Coronary artery (tissue), 2 donors: ENCODE measurements around the gene PTMS.

Experiments
- DNase-seq: peaks from one replicate; pipeline ENCODE4 v3.0.0-alpha.2; 2017; ENCODE audit warnings: low spot score
- H3K27ac ChIP-seq, 2 donors: fragments of 200-600 bp; sonication (generic); one replicate each; pipeline ENCODE4 v1.5.1; 2016 to 2019
- H3K4me3 ChIP-seq: fragments of 200-600 bp; sonication (generic); 2 replicates; pipeline ENCODE4 v1.5.1; 2016; ENCODE audit warnings: mild to moderate bottlenecking, moderate library complexity
- CTCF ChIP-seq: fragments of 200-600 bp; sonication (generic); IDR thresholded peaks from one replicate; pipeline ENCODE4 v1.5.1; 2019; ENCODE audit warnings: antibody characterized with exemption

PTMS gene

GRCh38 chr12:6763380-6763779 is 2.8 kb upstream of the PTMS start:
- no peak for TF ChIP-seq CTCF
- H3K4me3 ChIP-seq: peak overlapping the region; percentile 96
- DNase-seq: no peak
- H3K27ac ChIP-seq: peak overlapping the region; percentile 82 to 100

DNA sequence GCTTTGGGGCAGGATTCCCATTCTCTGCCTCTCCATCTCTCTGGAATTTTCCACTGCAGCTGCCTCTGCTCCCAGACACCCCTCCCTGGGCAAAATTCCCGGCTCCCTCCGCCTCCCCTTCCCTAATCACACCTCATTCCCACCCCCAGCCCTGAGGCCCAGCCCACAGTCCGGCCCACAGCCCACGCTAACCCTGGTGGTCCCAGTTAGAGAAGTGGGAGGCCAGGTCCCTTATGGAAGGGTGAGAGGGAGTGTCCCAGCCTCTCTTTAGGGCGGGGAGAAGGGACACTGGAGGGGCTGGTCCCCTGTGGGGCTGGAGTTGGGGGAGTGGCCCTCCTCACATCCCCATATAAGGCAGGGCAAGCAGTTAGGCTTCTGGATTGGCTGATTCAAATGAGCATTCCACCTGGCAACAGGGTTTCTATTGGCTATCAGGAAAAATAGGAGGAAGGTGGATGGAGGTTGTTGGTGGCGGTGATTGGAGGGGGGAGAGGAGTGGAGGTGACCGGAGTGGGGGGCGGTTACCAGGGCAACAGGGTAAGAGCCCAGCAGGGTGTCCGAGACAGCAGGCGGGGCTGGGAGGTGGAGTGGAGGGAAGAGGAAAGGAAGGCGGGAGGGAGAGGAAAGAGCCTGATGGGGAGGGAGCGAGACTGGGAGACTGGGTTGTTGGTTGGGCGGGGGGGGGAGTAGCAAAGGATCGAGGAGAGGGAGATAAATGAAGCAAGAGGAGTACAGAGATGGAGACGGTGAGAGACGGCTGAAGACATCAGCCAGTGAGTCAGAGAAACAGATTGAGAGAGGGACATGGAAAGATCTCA is 1.9 kb upstream of the PTMS start:
- Histone ChIP-seq H3K27ac (peak overlapping the region; percentile 82 to 100), H3K4me3 (peak overlapping the region; percentile 96)
- peak; percentile 98 for DNase-seq
- TF ChIP-seq CTCF: no peak

DNA sequence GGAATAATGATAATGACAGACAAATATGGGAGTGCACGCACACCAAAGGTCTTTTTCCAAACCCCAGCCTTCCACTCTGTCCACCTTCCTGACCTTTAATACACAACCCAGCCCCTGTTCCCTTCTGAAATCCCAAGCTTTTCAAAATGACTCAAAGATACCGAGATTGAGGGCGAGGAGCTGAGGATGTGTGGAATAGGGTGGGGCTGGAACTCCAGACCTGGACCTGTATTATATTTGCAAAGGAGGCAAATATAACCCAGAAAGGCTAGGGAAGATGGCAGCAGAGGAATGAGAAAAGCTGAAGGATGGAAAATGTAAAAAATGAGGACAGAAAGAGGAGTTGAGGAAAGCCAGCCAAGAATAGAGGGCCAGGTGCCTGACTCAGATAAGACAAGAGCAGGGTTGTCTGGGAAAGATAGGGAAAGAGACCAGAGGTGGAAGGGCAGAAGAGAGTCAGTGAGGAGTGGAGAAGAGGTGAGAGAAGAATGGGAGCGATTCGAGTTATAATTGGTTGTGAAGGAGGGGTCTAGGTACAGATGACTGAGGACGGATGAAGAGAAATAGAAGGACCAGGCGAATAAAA is 1.0 kb upstream of the PTMS start:
- TF ChIP-seq CTCF: no peak
- Histone ChIP-seq H3K4me3 (peak overlapping the region; percentile 96), H3K27ac (peak overlapping the region; percentile 82 to 100)
- DNase-seq: no peak

DNA sequence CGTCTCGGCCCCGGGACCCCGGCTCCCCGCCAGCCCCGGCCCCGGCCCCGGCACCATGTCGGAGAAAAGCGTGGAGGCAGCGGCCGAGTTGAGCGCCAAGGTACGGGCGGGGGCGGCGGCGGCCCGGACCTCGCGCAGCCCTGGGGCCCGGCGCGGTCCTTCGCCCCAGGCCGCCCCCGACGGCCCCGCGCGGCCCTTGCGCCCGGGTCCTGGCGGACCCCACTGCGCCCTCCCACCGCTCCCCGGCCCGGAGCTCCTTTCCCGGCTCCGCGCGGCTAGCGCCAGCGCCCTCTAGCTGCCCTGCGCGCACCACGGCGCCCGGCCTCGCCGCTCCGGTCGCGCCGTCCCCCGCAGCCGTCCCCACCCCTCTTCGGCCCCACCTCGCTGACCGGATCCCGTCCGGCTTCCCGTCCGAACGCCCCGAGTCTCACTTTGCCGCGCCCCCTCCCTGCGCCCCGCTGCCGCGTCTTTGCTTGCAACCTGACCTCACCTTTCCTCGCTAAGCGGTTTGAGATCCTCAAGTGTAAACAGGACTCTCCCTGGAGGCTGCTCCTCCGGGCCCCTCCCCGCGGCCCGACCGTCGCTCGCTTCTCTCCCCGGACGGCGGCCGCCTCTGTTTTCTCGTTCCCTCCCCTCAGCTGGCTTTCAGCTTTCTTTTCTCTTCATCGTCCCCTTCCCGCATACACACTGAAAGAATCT is 637 bp downstream of the PTMS start:
- H3K4me3 ChIP-seq: peak overlapping the region; percentile 96
- peak overlapping the region; percentile 82 to 100 for H3K27ac ChIP-seq
- peak; percentile 72 for TF ChIP-seq CTCF
- no peak for DNase-seq

DNA sequence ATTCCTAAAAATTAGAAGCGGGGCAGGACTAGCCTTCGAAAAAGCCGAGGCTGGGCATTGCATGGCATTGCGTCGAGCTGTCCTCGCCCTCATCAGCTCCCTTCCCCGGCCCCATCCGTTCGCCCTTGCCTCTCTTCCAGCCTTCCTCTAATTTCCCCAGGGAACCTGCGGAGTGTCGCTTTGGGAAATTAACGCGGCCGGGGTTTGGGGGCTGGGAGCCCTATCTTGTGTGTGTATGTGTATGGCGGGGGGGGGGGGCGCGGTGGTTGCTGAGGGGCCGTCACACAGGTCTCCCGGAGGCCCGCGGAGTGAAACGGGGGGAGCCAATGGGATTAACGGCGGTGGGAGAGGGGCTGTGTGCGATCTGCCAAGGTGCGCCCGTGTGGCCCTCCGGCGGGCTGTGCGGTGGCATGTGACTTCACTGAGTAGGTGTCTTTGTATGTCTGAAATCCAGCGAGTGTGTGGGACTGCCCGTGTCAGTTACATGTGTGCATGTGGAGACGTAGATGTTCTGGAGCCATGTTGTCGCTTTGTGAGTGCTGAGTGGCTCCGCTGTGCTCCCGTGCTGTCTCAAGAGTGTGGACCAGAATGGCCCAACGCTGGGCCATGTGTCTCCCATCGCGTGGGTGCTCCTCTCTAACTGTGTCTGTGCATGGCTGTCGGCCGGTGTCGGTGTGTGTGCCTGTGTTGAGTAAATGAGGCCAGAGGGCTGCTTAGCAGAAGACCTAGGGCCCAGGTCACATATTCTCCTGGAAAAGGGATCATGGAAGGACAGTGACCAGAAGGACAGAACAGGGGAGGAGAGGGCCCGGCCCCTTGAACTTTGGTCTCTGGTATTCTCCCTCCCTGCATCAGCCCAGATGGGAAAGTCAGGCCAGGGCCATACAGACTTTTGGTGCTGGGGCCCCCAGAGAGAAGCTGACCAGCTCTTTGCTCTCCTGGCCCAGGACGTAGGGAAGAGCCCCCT is 1.5 kb downstream of the PTMS start:
- H3K27ac ChIP-seq: peak overlapping the region; percentile 82 to 100
- no peak for DNase-seq
- TF ChIP-seq CTCF: no peak
- H3K4me3 ChIP-seq: peak overlapping the region; percentile 96

DNA sequence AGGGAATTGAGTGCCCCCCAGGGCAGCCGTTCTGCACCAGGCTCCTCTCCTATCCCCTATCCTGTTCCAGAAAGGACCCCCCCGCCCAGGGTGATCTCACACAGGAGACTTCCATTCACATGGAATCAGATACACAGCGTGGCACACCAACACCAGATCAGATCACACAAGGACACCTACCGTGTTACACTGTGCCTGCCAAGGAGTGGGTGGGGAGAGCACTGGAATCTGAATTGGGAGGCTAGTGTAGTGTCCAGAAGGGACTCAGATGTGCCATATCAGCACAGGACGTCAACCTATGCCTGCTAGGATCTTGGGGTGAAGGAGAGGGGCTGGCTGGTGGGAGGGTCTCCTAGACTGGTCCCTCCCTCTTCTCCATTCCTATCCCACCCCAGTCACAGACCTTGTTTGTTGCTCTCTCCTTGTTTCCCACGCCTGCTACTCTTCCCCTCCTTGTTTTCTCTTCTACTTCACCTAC is 2.3 kb downstream of the PTMS start:
- Histone ChIP-seq H3K4me3 (peak overlapping the region; percentile 96), H3K27ac (peak overlapping the region; percentile 82 to 100)
- no peak for DNase-seq
- TF ChIP-seq CTCF: no peak
